ENCODE data around the gene HECTD2.

- TF ChIP-seq, protein P1, sequence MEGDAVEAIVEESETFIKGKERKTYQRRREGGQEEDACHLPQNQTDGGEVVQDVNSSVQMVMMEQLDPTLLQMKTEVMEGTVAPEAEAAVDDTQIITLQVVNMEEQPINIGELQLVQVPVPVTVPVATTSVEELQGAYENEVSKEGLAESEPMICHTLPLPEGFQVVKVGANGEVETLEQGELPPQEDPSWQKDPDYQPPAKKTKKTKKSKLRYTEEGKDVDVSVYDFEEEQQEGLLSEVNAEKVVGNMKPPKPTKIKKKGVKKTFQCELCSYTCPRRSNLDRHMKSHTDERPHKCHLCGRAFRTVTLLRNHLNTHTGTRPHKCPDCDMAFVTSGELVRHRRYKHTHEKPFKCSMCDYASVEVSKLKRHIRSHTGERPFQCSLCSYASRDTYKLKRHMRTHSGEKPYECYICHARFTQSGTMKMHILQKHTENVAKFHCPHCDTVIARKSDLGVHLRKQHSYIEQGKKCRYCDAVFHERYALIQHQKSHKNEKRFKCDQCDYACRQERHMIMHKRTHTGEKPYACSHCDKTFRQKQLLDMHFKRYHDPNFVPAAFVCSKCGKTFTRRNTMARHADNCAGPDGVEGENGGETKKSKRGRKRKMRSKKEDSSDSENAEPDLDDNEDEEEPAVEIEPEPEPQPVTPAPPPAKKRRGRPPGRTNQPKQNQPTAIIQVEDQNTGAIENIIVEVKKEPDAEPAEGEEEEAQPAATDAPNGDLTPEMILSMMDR (conservative IDR thresholded peaks at IDR 0.05; ENCODE audit: low read length), result no peak
- no peak for TF ChIP-seq EZH2phosphoT487 (IDR thresholded peaks at IDR 0.05; ENCODE audit: borderline replicate concordance)
Measured at GRCh38 chr10:91545838-91546237, 135.7 kb downstream of the HECTD2 start.
